ENCODE results near the gene CES4A. TPM values are rescaled to one million over a fixed set of nuclear protein-coding genes. Genes with fewer than 3 reads are reported as not detected.
"Not testable (repeated sequence)": the region's sequence is repeated elsewhere in the genome, so short reads cannot be mapped to it uniquely, and the experiment has no call there.

The CES4A gene
- 10 to 100 TPM in 1 of 2 donors, 1 to 10 TPM in 1; 5.5 to 14.2 TPM for total RNA-seq
- 10 to 100 TPM in 1 of 2 donors, 1 to 10 TPM in 1; 1.9 to 22.7 TPM for polyA plus RNA-seq
- long read RNA-seq, donor 1, partial matches to known transcripts, result 10 of 18 reads
- long read RNA-seq, donor 1, other reads (novel, unspliced or antisense), result 8 of 18 reads
- long read RNA-seq, donor 2, partial matches to known transcripts, result 0 of 3 reads
- long read RNA-seq, donor 2, other reads (novel, unspliced or antisense), result 2 of 3 reads

DNA sequence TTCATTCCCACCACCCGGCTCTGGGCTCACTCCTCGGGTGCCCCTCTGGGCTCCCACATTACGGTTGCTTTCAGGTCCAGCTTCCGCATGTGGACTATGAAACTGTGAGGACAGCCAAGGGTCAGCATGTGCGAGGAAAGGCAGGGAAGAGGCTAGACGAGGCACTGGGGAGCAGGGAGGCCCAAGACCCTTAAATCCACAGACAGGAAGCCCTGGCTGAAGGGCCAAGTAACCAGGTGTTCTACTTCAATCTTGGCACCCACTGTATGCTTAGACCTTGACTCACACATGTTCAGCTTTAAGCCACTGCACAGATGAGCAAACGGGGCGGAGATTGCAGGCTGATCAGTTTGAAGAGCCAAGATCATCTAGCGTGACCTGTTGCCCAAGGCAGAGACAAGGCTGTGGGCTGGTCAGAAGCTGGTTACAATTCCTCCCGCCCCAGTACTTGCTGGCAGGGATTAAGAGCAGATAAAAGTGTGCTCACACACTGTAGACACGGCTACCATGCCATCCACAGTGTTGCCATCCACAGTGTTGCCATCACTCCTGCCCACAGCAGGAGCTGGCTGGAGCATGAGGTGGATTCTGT, at the start of gene CES4A:
CES4A (plus strand) TSS at position 393 of the 592 bp plus-strand sequence; CDS start at position 577, 184 bp downstream.
- H3K4me3 ChIP-seq (ENCODE audit: low read length in 2 of 2), result no peak within 1 kb of the TSS
- H3K4me1 ChIP-seq (ENCODE audit: control insufficient read depth in 1 of 2, insufficient read depth in 2 of 2, low read length in 2 of 2), result no peaks in the 10 kb centered on the region
- H3K9me3 ChIP-seq (ENCODE audit: control insufficient read depth, low read length), result no peaks in the 10 kb centered on the region
- peak; percentile 30 for ATAC-seq (ENCODE audit: low FRiP score)
- no peaks in the 10 kb centered on the region for H3K36me3 ChIP-seq (ENCODE audit: control insufficient read depth in 1 of 2, insufficient read depth in 2 of 2, low read length in 1 of 2)
- no peak within 1 kb of the TSS for H3K27ac ChIP-seq (ENCODE audit: low read depth in 1 of 2, low read length in 2 of 2)
- intact Hi-C loops (cut with DNase I), result no loop called here
- DNase-seq, result no peak
- no peaks in the 10 kb centered on the region for H3K27me3 ChIP-seq (ENCODE audit: control insufficient read depth in 1 of 2, insufficient read depth in 2 of 2, low read length in 1 of 2)
- WGBS, 2 donors, result 86 to 91% methylated on average over 11 of the region's 11 CpGs

DNA sequence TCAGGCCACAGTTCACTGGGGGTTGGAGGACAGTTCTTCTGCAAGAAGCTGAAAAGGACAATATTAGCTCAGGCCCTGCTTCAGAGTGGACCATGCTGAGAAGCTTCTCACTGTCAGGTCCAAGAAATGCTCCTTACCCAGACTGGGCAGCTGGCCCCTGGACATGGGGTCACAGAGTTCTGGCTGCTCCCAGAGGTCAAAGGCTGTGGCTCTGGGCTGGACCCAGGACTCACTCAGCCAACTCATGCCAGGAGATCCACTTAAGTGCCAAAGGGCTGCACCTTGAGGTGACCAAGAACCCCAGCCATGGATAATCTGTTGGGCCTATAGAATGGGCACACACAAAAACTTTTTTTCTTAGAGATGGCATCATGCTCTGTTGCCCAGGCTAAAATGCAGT, 49.0 kb upstream of the CES4A start:
- Histone ChIP-seq H3K36me3 (ENCODE audit: control insufficient read depth in 1 of 2, insufficient read depth in 2 of 2, low read length in 1 of 2) (peaks cover 0 to 8% of the 10 kb centered on the region in 2 donors), H3K4me1 (ENCODE audit: control insufficient read depth in 1 of 2, insufficient read depth in 2 of 2, low read length in 2 of 2) (no peaks in the 10 kb centered on the region), H3K27me3 (ENCODE audit: control insufficient read depth in 1 of 2, insufficient read depth in 2 of 2, low read length in 1 of 2) (no peaks in the 10 kb centered on the region), H3K4me3 (ENCODE audit: low read length in 2 of 2) (no peak overlapping the region), H3K9me3 (ENCODE audit: control insufficient read depth, low read length) (no peaks in the 10 kb centered on the region), H3K27ac (ENCODE audit: low read depth in 1 of 2, low read length in 2 of 2) (no peak overlapping the region)
- intact Hi-C loops (cut with DNase I), result no loop called here
- ATAC-seq (ENCODE audit: low FRiP score) (no peak), DNase-seq (no peak)

- peaks cover 0 to 8% of the 10 kb centered on the region in 2 donors for H3K36me3 ChIP-seq (ENCODE audit: control insufficient read depth in 1 of 2, insufficient read depth in 2 of 2, low read length in 1 of 2)
These were observed 48.2 kb upstream of the CES4A start for GRCh38 chr16:66940236-66940635.

DNA sequence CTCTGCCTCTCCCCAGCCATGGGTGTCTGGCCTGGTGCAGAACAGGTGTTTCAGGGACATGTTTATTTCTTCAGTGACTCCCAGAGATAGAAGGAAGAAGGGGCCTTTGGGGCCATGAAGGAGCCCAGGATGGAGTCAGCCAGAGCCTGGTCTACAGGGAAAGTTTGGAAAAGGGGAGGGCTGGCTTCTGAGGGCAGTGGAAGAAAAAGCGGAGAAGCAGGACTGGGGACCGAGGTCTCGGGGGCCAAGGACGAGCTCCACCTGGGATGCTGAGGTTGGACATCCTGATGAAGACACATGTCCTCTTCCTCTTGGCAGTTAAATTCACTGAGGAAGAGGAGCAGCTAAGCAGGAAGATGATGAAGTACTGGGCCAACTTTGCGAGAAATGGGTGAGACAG, 45.4 kb upstream of the CES4A start:
- Histone ChIP-seq H3K36me3 (ENCODE audit: control insufficient read depth in 1 of 2, insufficient read depth in 2 of 2, low read length in 1 of 2) (peaks cover 0 to 8% of the 10 kb centered on the region in 2 donors), H3K27ac (ENCODE audit: low read depth in 1 of 2, low read length in 2 of 2) (no peak overlapping the region), H3K4me1 (ENCODE audit: control insufficient read depth in 1 of 2, insufficient read depth in 2 of 2, low read length in 2 of 2) (no peaks in the 10 kb centered on the region), H3K4me3 (ENCODE audit: low read length in 2 of 2) (no peak overlapping the region), H3K9me3 (ENCODE audit: control insufficient read depth, low read length) (no peaks in the 10 kb centered on the region), H3K27me3 (ENCODE audit: control insufficient read depth in 1 of 2, insufficient read depth in 2 of 2, low read length in 1 of 2) (no peaks in the 10 kb centered on the region)
- WGBS, 2 donors, result 83 to 95% methylated on average over 5 of the region's 5 CpGs
- ATAC-seq (ENCODE audit: low FRiP score) (no peak), DNase-seq (no peak)
- intact Hi-C loops (cut with DNase I), result no loop called here

More at GRCh38 chr16:66940236-66940635, 48.2 kb upstream of the CES4A start:
- Histone ChIP-seq H3K27ac (ENCODE audit: low read depth in 1 of 2, low read length in 2 of 2) (no peak overlapping the region), H3K4me1 (ENCODE audit: control insufficient read depth in 1 of 2, insufficient read depth in 2 of 2, low read length in 2 of 2) (no peaks in the 10 kb centered on the region), H3K27me3 (ENCODE audit: control insufficient read depth in 1 of 2, insufficient read depth in 2 of 2, low read length in 1 of 2) (no peaks in the 10 kb centered on the region), H3K4me3 (ENCODE audit: low read length in 2 of 2) (no peak overlapping the region), H3K9me3 (ENCODE audit: control insufficient read depth, low read length) (no peaks in the 10 kb centered on the region)
- WGBS, 2 donors, result 93 to 94% methylated on average over 16 of the region's 16 CpGs
- intact Hi-C loops (cut with DNase I), result no loop called here
- DNase-seq (no peak), ATAC-seq (ENCODE audit: low FRiP score) (no peak)

DNA sequence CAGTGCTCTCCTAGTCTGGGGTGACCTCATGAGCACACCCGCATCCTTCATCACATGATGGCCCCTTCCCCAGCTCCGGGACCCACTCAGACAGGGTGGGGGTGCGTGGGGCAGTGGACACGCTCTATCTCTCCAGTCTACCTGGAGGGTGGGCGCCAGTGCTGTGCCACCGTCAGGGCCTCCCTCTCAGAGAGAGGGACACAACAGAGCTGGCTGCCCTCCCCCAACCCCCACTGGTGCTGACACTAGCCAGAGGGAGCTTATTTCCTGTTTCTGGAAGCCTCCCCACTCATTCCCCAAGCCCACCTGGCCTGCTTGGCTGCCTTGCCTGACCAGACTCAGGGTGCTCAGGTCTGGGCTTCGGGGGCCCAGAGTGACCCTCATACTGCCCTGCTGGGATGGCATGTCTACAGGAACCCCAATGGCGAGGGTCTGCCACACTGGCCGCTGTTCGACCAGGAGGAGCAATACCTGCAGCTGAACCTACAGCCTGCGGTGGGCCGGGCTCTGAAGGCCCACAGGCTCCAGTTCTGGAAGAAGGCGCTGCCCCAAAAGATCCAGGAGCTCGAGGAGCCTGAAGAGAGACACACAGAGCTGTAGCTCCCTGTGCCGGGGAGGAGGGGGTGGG, 44.8 kb upstream of the CES4A start:
- no peak overlapping the region for H3K27ac ChIP-seq (ENCODE audit: low read depth in 1 of 2, low read length in 2 of 2)
- WGBS, 2 donors, result 91 to 92% methylated on average over 15 of the region's 15 CpGs
- intact Hi-C loops (cut with DNase I), result no loop called here
- H3K9me3 ChIP-seq (ENCODE audit: control insufficient read depth, low read length), result no peaks in the 10 kb centered on the region
- no peak overlapping the region for H3K4me3 ChIP-seq (ENCODE audit: low read length in 2 of 2)
- DNase-seq, result no peak
- peaks cover 0 to 8% of the 10 kb centered on the region in 2 donors for H3K36me3 ChIP-seq (ENCODE audit: control insufficient read depth in 1 of 2, insufficient read depth in 2 of 2, low read length in 1 of 2)
- no peaks in the 10 kb centered on the region for H3K27me3 ChIP-seq (ENCODE audit: control insufficient read depth in 1 of 2, insufficient read depth in 2 of 2, low read length in 1 of 2)
- no peaks in the 10 kb centered on the region for H3K4me1 ChIP-seq (ENCODE audit: control insufficient read depth in 1 of 2, insufficient read depth in 2 of 2, low read length in 2 of 2)
- no peak for ATAC-seq (ENCODE audit: low FRiP score)

- no peak for ATAC-seq (ENCODE audit: low FRiP score)
- Histone ChIP-seq H3K4me1 (ENCODE audit: control insufficient read depth in 1 of 2, insufficient read depth in 2 of 2, low read length in 2 of 2) (no peaks in the 10 kb centered on the region), H3K27ac (ENCODE audit: low read depth in 1 of 2, low read length in 2 of 2) (no peak overlapping the region), H3K27me3 (ENCODE audit: control insufficient read depth in 1 of 2, insufficient read depth in 2 of 2, low read length in 1 of 2) (no peaks in the 10 kb centered on the region), H3K4me3 (ENCODE audit: low read length in 2 of 2) (no peak overlapping the region), H3K36me3 (ENCODE audit: control insufficient read depth in 1 of 2, insufficient read depth in 2 of 2, low read length in 1 of 2) (peaks cover 0 to 8% of the 10 kb centered on the region in 2 donors), H3K9me3 (ENCODE audit: control insufficient read depth, low read length) (no peaks in the 10 kb centered on the region)
- DNase-seq, result no peak
- intact Hi-C loops (cut with DNase I), result no loop called here
- 83 to 85% methylated on average over 5 of the region's 5 CpGs for WGBS, 2 donors
These were observed 44.3 kb upstream of the CES4A start for GRCh38 chr16:66944054-66944441.

DNA sequence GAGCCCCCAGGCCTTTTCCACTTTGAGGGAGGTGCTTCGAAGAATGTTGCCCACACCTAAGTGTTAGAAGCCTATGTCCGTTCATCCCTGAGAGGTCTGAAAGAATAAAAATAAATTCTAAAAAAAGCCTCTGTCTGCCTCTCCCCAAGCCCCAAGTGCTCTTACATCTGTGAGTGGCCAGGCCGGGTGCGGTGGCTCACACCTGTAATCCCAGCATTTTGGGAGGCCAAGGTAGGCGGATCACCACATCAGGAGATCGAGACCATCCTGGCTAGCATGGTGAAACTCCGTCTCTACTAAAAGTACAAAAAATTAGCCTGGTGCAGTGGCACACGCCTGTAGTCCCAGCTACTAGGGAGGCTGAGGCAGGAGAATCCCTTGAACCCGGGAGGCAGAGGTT, 43.4 kb upstream of the CES4A start:
- ATAC-seq (ENCODE audit: low FRiP score); H3K27ac ChIP-seq (ENCODE audit: low read depth in 1 of 2, low read length in 2 of 2): not testable (repeated sequence)
- 77 to 85% methylated on average over 9 of the region's 9 CpGs for WGBS, 2 donors

DNA sequence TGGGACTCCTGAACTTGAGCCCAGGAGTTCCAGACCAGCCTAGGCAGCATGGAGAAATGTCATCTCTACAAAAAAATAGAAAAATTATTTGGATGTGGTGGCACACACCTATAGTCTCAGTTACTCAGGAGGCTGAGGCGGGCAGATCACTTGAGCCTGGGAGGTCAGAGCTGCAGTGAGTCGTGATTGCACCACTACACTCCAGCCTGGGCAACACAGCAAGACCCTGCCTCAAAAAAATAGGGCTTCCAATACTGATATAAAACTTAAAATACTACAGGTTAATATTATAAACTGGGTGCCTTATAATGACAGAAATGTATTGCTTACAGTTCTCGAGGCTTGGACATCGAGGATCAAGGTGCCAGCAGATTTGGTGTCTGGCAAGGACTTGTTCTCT, 42.5 kb upstream of the CES4A start:
- 80 to 81% methylated on average over 4 of the region's 4 CpGs for WGBS, 2 donors
- ATAC-seq (ENCODE audit: low FRiP score) (no peak), DNase-seq (no peak)
- no peak overlapping the region for H3K4me3 ChIP-seq (ENCODE audit: low read length in 2 of 2)
- H3K9me3 ChIP-seq (ENCODE audit: control insufficient read depth, low read length), result no peaks in the 10 kb centered on the region
- no peak overlapping the region for H3K27ac ChIP-seq (ENCODE audit: low read depth in 1 of 2, low read length in 2 of 2)
- no peaks in the 10 kb centered on the region for H3K4me1 ChIP-seq (ENCODE audit: control insufficient read depth in 1 of 2, insufficient read depth in 2 of 2, low read length in 2 of 2)
- intact Hi-C loops (cut with DNase I), result no loop called here
- H3K27me3 ChIP-seq (ENCODE audit: control insufficient read depth in 1 of 2, insufficient read depth in 2 of 2, low read length in 1 of 2), result no peaks in the 10 kb centered on the region
- peaks cover 0 to 5% of the 10 kb centered on the region in 2 donors for H3K36me3 ChIP-seq (ENCODE audit: control insufficient read depth in 1 of 2, insufficient read depth in 2 of 2, low read length in 1 of 2)

More for the DNA sequence above, 43.4 kb upstream of the CES4A start:
- H3K4me1 ChIP-seq (ENCODE audit: control insufficient read depth in 1 of 2, insufficient read depth in 2 of 2, low read length in 2 of 2); H3K9me3 ChIP-seq (ENCODE audit: control insufficient read depth, low read length); intact Hi-C loops (cut with DNase I); DNase-seq; H3K4me3 ChIP-seq (ENCODE audit: low read length in 2 of 2); H3K27me3 ChIP-seq (ENCODE audit: control insufficient read depth in 1 of 2, insufficient read depth in 2 of 2, low read length in 1 of 2); H3K36me3 ChIP-seq (ENCODE audit: control insufficient read depth in 1 of 2, insufficient read depth in 2 of 2, low read length in 1 of 2): not testable (repeated sequence)

- Histone ChIP-seq H3K4me1 (ENCODE audit: control insufficient read depth in 1 of 2, insufficient read depth in 2 of 2, low read length in 2 of 2) (no peaks in the 10 kb centered on the region), H3K27me3 (ENCODE audit: control insufficient read depth in 1 of 2, insufficient read depth in 2 of 2, low read length in 1 of 2) (no peaks in the 10 kb centered on the region), H3K4me3 (ENCODE audit: low read length in 2 of 2) (no peak overlapping the region), H3K9me3 (ENCODE audit: control insufficient read depth, low read length) (no peaks in the 10 kb centered on the region), H3K36me3 (ENCODE audit: control insufficient read depth in 1 of 2, insufficient read depth in 2 of 2, low read length in 1 of 2) (peaks cover 0 to 5% of the 10 kb centered on the region in 2 donors), H3K27ac (ENCODE audit: low read depth in 1 of 2, low read length in 2 of 2) (no peak overlapping the region)
- DNase-seq, result no peak
- no peak for ATAC-seq (ENCODE audit: low FRiP score)
- intact Hi-C loops (cut with DNase I), result no loop called here
- 66 to 72% methylated on average over 7 of the region's 7 CpGs for WGBS, 2 donors
These were observed 41.8 kb upstream of the CES4A start for GRCh38 chr16:66946541-66946940.
